HG03103 (cell line): ENCODE measurements around the gene COL13A1.

Experiments used
- ATAC-seq: cut with Tn5 transposase; IDR thresholded peaks from one replicate; pipeline ENCODE4 v1.9.1; 2021; ENCODE audit warnings: low read depth; ENCODE audit not compliant: unreplicated experiment

Gene COL13A1

DNA sequence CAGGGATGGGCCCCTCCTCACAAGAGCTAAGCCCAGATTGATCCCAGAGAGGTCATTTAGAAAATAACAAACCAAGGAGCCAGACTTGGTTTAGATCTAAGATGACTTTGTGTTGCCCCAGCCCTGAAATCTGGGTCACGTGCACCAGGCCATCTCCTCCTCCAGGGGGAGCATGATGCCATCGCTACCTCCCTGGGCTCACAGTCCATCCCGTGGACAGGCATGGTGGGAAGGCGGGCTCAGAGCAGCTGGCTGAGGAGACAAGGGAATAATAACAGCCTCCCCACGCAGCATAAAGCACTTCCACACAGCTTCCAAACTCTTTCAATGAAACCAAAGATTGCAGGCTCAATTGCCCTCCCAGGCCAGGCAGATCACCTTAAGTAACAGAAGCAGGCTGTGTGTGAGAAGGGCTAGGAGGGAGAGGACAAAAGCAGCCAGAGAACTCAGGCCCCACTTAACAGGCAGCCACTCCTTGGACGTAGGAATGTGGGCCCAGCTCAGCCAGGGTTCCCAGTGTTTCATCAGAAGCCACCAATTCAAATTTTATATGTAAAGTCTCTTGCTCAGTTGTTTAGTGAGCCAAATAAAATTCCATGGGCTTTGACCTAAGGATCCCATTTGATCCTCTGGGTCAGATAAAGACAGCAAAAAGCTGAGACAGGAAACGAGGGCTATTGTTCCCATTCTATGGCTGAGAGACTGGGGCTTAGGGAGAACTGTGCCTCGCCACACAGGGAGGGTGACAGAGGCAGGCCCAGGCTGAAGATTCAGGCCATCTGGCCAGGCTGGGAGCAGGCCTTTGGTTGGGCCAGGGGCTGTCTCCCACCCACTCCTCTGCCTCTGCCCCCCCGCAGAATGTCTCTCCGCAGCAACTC, 100.2 kb downstream of the COL13A1 start:
- ATAC-seq: no peak

DNA sequence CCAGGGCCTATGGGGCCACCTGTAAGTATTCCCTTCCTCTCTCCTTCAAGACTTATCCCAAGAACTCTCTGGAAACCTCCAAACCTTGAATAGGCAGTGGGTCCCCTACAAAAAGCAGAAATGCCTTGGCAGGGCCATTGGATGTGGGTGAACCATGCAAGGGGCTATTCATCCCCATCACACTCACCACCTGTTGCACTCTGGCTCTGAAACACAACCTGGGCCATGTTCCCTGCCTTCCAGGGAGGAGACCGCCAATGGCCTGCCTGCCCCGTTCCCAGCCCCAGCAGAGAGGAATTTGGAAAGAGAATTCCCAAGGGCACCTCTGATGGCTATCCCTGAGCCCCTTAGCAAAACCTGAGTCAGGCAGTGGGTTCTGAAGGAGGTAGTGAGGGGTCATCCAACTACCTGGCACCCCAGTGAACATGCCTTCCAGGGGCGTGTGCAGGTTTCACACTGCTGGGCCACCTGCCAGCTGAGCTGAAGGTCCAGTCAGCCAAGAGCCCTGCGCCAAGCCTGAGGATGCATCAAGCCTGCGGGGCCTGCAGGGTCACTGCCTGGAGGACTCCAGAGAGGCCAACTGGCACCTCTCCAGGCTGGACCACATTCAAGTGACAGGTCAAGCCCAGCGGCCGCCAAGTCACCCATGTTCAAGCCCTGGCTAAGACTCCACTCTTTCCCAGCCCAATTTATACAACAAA, 101.3 kb downstream of the COL13A1 start:
- no peak for ATAC-seq

DNA sequence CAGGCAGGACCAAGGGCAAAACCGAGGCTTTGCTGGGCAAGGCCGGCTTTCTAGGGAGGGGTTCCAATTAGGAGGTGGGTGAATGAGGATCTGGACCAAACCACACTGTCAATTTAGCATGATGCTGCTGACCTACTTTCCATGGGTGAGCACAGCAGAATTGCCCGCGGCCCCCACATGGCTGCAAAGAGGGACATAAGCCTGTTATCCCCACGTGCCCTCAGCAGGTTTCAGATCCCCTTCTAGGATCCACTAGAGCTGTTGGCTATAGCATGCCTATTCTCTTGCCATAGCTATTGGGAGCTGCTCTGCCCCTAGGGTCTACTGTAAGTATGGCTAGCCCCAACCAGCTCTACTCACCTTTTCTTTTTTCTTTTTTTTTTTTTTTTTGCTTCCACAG, 102.8 kb downstream of the COL13A1 start:
- no peak for ATAC-seq

DNA sequence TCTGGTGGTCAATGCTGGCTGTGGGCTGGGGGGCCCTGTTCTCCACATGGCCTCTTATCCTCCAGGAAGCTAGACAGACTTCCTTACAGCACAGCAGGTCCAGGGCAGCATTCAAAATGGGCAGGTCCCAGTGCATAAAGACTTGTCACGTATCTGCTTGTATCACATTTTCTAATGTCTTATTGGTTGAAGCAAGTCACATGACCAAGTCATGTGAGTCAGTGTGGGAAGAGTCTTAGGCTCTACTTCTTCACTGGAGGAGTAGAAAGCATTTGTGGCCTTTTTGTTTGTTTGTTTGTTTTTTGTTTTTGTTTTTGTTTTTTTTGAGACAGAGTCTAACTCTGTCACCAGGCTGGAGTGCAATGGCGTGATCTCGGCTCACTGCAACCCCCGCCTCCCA, 104.7 kb downstream of the COL13A1 start:
- ATAC-seq: no peak

DNA sequence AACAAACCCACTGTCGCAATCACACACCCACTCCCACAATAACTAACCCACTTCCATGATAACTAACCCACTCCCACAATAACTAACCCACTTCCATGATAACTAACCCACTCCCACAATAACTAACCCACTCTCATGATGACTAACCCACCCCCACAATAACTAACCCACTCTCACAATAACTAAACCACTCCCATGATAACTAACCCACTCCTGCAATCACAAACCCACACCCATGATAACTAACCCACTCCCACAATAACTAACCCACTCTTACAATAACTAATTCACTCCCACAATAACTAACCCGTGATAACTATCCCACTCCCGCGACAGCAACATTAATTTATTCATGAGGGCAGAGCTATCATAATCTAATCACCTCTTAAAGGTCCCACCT, 105.8 kb downstream of the COL13A1 start:
- no peak for ATAC-seq

DNA sequence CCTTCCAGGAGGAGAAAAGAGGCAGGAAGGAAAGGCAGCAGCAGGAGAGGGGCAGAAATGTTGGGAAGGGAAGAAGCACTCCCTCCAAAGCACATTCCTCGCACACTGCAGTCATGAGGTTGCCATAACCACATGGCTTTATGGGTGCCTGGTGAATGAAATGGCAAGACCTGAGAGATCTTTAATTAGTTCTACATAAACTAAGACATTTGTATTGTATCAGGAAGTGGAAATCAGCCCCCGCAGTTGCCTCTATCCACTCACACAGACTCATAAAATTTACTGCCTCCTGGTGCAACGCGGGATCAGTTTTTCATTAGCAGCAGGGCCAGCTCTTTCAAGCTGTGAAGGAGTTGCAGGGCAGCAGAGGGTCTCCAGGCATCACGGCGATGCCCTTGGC, 106.4 kb downstream of the COL13A1 start:
- no peak for ATAC-seq

DNA sequence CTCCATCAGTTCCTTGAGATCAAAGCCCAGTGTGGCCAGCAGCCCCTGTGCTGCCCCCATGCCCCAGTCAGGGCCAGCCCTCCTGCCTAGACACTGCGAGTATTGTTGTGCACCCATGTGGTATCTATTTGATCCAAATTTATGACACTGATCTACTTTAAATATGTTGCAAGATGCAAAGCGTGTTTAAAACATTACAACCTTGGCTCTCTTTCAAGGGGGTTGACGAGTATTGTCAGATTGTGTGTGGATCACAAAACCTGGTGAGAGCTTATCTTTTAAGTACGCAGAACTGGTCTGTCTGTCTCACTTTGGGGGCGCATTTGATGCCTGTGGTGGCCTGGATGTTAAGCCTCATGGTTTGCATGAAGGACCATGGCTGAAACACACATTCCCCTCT, 108.9 kb downstream of the COL13A1 start:
- ATAC-seq: no peak

DNA sequence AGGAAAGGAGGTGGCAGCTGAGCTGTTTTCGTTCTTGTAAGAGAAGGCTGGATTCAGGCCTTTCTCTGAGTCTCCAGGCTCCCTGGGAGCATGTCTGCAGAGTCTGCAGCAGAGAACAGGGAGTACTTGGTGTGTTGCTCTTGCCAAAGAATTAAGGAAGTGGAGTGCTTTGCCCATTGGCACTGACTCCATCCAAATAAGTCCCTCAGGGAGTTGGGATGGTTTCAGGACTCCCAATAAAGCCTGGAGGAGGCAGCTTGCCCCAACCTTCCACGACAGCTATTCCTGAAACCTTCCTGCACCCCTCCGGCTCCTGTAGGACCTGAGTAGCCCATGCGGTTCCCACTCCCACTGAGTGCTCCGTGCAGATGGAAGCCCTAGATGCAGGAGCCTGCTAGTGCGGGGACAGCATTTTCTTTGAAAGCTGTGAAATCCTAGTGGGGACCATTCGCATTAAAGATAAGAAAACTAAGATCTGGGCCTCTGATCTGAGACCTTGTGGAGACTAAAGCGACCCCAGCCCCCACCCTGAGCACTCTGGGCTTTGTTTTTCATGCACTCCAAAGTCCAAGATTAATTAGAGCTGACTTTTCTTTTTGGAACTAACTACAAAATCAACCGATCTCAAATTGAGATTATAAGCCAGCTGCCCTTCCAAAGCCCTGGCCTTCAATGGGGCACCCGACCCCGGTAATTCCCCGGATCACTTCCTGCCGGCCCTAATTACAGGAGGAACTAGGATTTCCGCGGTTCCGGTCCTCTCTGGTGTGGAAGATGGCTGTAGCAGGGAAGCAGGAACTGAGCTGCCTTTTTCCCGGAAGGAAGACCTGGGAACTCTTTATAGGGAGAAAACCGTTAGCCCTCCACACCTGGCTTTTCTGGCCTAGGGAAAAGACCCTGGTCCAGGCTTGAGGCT, 110.2 kb downstream of the COL13A1 start:
- no peak for ATAC-seq

DNA sequence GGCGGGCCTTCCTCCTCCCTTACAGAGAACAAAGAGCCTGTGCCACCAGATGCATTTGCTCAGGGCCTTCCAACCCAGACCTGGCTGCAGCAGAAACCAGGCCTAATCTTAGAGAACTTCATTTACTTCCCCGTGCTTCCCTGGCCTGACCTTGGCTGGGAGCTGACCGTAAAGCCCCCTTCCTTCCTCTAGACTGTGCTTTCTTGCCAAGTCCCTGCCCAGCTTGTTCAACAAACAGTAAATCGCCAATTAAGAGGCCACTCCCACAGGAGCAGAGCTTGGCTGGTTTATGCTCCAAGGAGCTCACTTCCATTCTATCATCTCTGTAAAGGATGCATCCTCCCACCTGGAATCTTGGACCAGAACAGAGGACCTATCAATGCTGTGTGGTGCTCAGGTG, 110.9 kb downstream of the COL13A1 start:
- ATAC-seq: no peak

DNA sequence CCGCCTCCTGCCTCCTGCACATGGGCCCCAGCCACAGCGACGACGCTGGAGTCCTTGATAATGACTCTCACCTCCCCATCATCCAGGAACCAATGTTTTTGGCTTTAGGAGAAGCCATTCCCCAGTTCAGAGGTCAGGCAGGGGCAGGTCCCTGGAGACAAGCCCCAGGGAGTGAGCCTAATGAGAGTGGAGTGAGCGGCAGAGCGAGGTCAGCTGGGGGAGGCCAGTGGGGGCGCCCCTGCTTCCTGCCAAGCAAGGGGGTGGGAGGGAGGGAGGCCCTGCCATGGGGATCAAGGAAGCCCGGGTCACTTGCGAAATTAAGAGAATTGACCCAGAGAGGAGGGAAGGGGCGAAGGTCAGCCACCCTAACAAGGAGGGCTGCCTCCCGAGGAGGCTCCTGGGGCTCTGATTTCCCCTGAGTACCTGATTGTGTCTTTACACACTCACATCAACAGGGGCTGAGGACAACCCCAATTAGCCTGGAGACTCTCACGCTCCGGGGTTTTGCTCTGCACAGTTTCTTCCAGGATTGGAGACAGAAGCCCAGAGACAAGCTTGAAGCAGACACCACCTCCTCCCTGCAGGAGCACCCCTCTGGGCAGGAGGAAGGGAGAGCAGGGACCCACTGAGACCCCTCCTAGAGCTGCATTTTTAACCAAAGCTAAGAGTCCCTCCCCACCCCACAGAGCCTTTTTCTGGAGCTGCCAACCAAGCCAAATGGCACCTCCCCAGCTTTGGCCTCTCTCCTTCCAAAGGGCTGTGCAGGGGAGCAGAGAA, 112.1 kb downstream of the COL13A1 start:
- ATAC-seq: no peak

DNA sequence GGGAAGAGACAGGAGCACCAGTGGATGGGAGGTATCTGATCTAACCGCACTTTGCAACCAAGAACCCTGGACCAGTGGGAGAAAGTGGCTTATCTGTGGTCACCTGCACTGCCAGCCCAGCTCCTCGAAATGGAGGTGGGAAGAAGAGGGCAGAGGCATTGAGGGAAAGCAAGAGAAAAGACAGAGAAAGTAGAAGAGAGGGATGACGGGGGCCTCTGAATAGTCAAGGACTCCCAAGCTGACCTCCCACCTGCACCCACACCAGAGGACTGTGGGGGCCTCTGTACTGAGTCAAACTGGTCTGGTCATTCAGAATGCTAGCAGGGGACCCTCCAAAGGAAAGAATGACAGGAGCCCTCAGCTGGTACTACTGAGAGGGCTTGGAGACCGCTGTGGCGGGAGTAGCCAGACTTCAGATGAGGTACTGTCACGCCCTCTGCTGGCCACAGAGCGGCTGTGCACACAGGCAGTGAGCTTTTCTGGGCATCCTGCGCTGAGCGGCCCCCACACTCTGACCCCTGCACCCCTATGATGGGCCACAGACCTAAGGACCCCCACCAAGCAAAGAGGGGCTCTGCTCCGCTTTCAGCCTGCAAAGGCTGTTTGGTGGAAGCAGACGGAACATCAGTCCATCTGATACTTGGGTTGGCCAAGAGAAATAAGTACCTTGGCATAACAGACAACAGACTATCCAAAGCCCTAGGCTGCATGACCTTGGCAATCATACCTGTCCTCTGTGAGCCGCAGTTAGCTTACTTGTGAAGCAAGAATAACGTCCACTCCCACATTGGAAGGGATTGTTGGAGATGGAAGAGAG, 112.9 kb downstream of the COL13A1 start:
- no peak for ATAC-seq

DNA sequence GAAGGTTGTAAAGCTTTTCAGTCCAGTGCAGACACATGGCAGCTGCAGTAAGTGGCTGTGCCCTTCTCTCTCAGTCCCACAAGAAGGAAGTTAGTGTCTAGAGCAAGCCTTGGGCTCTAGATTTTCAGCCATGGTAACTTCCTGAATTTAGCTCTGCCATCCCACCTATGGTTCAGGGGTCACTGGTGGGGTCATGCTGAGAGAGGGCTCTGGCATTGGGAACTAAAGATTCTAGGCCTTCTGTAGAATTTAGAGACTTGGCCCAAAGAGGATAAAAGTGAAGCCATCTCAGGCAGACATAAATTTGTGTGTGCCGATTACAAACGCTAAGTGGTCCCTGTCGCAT, 113.5 kb downstream of the COL13A1 start:
- ATAC-seq: no peak

DNA sequence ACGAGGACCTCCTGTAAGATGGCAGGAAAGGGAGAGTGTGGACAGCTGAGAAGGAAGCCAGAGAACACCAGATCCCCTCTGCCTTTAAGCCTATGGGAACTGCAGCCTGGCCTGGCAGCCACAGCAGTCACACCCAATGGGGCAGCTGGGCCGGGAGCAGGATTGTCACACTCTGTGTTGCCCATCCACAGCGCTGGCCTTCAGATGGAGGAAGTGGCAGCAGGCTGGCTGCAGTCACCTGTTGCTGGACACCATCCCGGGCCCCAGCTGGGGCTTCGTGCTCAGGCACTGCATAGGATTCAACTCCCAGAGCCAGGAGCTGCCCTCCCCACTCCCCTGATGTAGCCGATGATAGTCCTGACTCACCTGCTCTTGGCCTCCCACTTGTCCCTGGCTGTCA, 114.4 kb downstream of the COL13A1 start:
- no peak for ATAC-seq

DNA sequence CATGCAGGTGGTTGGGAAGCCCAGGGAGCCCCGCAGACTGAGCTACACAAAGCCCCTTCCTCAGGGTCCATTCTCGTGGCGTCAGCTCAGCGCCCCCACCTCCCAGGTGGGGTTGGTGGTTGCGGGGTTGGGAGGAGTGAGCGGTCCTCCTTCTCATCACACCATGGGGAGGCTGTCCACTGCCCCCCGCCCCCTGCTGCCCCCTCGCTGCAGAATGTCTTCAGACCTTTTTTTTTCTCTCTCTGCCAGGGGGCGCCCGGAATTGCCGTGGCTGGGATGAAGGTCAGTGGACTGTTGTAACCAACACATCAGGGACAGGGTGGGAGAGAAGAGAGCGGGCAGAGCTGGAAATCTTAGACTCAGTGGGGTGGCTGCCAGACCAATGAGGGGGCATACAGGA, 116.3 kb downstream of the COL13A1 start:
- ATAC-seq: no peak

DNA sequence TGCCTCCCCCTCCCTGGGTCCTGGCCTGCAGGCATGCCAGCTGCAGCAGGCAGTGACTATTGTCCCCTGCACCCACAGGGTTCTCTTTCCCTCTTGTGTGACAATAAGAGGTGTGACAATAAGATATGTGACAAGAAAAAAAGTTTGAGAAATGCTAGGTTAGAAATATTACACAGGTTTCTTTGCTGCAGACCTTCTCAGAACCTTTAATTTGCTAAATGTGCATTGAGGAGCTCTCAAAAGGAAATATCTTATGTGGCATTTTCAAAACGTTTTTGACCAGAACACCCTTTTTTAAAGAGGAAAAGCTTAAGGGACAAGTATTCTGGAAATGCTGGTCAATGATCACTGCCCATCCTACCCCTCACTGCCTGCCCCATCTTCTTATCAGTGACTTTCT, 117.5 kb downstream of the COL13A1 start:
- ATAC-seq: no peak

DNA sequence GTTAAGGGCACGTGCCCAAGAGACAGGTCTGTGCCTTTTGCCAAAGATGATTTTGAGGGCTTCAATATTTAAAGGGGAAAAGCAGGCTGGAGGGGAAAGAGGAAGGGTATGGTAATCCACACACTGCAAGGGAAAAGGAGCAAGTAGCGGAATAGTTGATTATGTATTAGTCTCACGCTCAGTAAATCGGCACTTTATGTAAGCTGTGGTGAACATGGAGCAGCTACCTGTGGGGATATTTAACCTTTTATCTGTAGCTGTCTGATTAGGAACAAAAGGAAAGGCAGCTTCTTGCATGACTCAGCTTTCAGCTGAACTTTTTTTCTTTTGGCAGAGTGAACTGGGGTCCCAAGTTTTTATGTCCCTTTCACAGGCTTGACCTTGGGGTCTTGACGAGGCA, 123.4 kb downstream of the COL13A1 start:
- no peak for ATAC-seq

DNA sequence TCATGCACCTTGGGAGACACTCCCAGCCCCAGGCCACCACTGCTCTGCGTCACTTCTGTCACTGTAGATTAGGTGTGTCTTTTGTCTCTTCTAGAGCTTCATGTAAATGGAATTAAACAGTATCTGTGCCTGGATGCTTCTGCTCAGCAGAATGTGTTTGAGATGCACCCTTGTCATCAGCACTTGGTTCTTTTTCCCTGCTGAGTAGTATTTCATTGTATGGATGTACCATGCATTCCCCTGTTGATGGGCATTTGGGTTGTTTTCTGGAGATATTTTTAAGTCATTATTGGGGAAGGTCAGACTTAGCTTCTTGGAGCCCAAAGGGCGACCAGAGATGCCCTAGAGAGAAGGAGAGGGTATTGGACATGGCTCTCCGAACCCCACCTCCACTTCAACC, 126.6 kb downstream of the COL13A1 start:
- ATAC-seq: no peak

DNA sequence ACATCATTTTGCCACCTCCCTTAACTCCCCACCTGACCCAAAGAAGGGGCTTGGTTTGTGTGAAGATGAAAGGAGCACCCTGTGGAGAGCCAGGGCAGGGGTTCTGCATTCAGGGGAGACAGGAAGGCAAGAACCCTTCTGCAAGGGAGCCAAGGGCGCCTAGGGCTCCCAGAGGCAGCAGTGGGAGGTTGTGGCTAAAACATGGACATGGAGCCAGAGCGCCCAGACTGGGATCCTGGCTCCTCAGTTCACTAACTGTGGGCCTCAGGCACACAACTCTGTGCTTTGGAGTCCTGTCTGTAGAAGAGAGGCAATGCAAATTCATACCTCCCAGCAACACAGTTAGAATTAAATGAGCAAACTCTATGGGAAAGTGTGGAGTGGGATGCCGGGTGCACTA, 127.9 kb downstream of the COL13A1 start:
- no peak for ATAC-seq

DNA sequence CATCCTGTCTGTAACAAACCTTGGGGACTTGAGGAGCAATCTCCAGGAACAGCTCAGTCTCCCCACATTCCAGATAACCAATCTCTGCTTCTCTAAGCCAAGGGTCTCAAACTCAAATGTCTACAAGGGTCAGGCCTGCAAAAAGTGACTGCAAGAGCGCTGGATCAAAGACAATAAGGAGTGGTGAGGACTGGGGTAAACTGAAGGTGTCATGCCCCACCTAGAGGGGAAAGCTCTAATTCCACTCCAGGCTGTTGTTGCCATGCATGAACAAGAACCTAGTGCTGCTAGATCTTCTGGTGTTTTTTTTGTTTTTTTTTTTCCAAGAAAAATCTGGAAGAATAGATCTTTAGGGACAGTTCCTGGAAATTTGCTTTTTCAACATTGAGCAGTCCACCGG, 133.1 kb downstream of the COL13A1 start:
- no peak for ATAC-seq

DNA sequence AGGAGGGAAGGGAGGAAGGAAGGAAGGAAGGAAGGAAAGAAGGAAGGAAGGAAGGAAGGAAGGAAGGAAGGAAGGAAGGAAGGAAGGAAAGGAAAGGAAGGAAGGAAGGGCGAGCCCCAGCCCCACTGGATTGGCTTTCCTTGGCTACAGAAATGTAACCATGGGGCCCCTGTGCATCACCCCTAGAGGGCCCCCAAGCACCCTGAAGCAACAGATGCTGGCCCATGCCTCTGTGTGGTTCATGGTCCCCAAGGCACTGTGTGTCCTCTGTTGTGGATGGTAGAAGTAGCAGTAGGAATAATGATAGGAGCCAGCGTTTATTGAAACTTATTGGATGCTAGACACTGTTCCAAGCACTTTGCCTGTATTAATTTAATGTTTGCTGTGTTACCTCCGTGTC, 134.4 kb downstream of the COL13A1 start:
- ATAC-seq: no peak
